ENCODE data around the gene ARRB2. TPM values are rescaled to one million over a fixed set of nuclear protein-coding genes. Genes with fewer than 3 reads are reported as not detected.

The ARRB2 gene
- polyA plus RNA-seq, 1 experiment: 10.7 TPM

DNA sequence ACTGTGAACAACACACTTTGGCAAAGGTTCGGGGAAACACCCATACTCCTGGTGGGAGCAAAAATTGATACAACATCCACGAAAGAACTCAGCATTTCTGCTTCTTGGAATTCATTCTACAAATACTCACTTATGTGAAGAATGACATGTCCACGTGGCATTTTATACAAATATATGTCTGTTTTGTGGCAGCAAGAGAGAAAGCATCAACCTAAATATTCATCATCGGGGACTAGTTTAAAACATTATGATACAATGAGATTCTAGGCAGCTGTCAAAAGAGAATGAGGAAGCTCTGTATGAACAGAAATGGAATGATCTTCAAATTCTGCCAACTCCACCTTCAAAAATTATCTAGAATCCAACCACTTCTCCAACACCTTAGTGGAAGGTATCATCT is 43.3 kb upstream of the ARRB2 start:
- DNase-seq (ENCODE audit: low read depth): no peak
- TF ChIP-seq, protein P1, sequence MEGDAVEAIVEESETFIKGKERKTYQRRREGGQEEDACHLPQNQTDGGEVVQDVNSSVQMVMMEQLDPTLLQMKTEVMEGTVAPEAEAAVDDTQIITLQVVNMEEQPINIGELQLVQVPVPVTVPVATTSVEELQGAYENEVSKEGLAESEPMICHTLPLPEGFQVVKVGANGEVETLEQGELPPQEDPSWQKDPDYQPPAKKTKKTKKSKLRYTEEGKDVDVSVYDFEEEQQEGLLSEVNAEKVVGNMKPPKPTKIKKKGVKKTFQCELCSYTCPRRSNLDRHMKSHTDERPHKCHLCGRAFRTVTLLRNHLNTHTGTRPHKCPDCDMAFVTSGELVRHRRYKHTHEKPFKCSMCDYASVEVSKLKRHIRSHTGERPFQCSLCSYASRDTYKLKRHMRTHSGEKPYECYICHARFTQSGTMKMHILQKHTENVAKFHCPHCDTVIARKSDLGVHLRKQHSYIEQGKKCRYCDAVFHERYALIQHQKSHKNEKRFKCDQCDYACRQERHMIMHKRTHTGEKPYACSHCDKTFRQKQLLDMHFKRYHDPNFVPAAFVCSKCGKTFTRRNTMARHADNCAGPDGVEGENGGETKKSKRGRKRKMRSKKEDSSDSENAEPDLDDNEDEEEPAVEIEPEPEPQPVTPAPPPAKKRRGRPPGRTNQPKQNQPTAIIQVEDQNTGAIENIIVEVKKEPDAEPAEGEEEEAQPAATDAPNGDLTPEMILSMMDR (IDR thresholded peaks at IDR 0.05; ENCODE audit: insufficient read depth, low read depth, low read length): no peak
- ChIA-PET POLR2A (interaction anchor here (0.7 kb wide), 1 partner anchor 1114 kb away, joined by 3 read pairs; no protein-coding TSS in a partner anchor), CTCF (no interaction called here)
- Histone ChIP-seq H3K4me3 (ENCODE audit: low read depth, low read length) (no peak overlapping the region), H3K36me3 (ENCODE audit: control insufficient read depth, insufficient read depth, low read length) (peaks cover 3% of the 10 kb centered on the region; the same call in 1 of the 2 replicates), H3K27me3 (ENCODE audit: control insufficient read depth, insufficient read depth, low read length) (peaks cover 12% of the 10 kb centered on the region)

DNA sequence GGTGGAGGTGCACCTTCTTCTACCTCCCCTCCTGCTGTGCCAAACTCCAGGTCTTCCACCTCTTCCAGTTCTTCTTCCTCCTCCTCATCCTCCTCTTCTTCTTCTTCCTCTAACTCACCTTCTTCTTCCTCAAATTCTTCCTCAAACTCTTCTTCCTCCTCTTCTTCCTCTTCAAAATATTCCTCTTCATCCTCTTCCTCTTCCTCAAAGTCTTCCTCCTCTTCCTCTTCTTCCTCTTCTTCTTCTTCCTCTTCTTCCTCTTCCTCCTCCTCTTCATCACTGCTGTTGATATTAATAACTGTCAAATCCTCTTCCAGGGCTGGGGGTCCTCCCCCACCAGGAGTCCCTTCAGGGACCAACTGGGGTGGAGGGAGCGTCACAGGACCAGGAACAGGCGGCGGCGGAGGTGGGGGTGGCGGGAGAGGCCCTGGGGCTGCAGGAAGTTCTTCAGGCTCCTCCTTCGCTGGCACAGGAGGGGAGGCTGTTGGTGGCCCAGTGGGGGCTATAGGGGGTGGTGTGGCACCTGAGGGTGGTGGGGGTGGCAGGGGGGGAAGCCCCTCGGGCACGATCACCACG is 38.3 kb upstream of the ARRB2 start:
- peaks cover 17% of the 10 kb centered on the region for H3K36me3 ChIP-seq (ENCODE audit: control insufficient read depth, insufficient read depth, low read length)
- CTCF ChIA-PET: no interaction called here
- no peak overlapping the region for H3K4me3 ChIP-seq (ENCODE audit: low read depth, low read length)
- no peak for DNase-seq (ENCODE audit: low read depth)
- H3K27me3 ChIP-seq (ENCODE audit: control insufficient read depth, insufficient read depth, low read length): peaks cover 2% of the 10 kb centered on the region; the same call in 1 of the 2 replicates
- TF ChIP-seq, protein P1 (IDR thresholded peaks at IDR 0.05; ENCODE audit: insufficient read depth, low read depth, low read length): no peak
- POLR2A ChIA-PET: no interaction called here

DNA sequence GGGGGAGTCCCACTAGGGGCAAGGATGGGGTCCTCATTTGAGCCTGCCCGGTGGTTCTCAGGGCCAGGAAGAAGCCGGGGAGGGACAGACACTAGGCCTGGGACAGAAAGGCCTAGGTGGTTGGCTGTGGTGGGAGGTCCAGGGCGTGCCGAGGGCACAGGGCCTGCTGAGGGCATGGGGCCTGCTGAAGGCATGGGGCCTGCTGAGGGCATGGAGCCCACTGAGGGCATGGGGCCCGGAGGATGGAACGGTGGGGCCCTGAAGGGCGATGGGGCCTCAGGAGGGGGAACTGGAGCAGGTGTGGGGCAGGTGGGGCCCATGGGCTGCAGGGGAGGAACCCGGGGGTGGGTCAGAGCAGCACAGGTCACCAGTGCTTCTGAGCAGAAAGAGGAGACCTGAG is 37.7 kb upstream of the ARRB2 start:
- ChIA-PET POLR2A (no interaction called here), CTCF (no interaction called here)
- TF ChIP-seq, protein P1 (IDR thresholded peaks at IDR 0.05; ENCODE audit: insufficient read depth, low read depth, low read length): no peak
- DNase-seq (ENCODE audit: low read depth): no peak
- Histone ChIP-seq H3K4me3 (ENCODE audit: low read depth, low read length) (no peak overlapping the region), H3K36me3 (ENCODE audit: control insufficient read depth, insufficient read depth, low read length) (peaks cover 17% of the 10 kb centered on the region), H3K27me3 (ENCODE audit: control insufficient read depth, insufficient read depth, low read length) (no peaks in the 10 kb centered on the region)

DNA sequence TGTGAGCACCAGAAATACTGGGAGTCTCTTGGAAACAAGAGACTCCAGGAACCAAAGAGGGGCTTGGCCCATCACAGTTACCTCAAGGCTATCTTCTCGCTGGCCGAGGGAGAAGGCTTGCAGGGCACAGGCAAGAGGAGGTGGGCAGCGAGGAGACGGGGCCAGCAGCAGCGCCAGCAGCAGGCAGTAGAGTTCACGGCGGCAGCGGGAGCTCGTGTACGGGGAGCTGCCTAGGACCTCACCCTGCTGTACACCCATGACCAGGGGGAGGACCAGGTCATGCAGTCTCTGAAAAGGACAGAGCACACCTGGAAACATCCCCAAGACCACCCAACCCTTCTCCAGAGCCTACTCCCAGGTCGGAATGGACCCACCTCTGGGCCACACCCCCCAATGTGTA is 37.3 kb upstream of the ARRB2 start:
- DNase-seq (ENCODE audit: low read depth): no peak
- Histone ChIP-seq H3K27me3 (ENCODE audit: control insufficient read depth, insufficient read depth, low read length) (no peaks in the 10 kb centered on the region), H3K4me3 (ENCODE audit: low read depth, low read length) (no peak overlapping the region), H3K36me3 (ENCODE audit: control insufficient read depth, insufficient read depth, low read length) (peaks cover 17% of the 10 kb centered on the region)
- POLR2A ChIA-PET: no interaction called here
- CTCF ChIA-PET: no interaction called here
- TF ChIP-seq, protein P1 (IDR thresholded peaks at IDR 0.05; ENCODE audit: insufficient read depth, low read depth, low read length): no peak

DNA sequence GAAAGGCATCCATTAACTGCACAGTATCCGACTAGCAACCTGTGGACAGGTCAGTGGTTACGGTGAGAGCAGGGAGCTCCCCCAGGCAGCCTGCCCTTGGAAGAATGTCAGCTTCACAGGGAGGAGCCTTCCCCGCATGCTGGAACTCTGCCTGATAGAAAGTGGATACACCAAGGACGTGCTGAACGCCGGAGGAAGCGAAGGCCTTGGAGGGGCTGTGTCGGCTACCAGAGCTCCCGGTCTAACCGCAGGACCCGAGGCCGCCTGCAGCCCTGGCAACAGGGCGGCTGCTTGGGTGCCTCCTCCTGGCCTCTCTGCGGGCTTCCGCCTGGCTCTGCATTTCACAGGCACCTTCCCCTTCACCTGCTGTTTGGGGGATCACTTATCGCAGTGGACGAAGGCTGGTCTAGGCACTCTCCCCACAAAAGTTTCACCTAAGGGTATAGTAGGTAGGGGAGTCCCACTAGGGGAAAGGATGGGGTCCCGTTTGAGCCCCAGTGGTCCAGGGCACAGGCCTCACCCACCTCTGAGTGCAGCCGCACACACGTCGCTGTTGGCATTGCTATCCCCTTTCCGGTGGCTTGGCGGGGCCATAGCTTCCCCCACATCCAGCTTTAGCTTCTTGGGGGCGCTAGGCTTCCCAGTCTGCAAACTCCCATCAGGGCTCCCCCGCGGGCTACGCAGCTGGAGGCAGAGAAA is 36.3 kb upstream of the ARRB2 start:
- Histone ChIP-seq H3K27me3 (ENCODE audit: control insufficient read depth, insufficient read depth, low read length) (no peaks in the 10 kb centered on the region), H3K4me3 (ENCODE audit: low read depth, low read length) (no peak overlapping the region), H3K36me3 (ENCODE audit: control insufficient read depth, insufficient read depth, low read length) (peaks cover 17% of the 10 kb centered on the region)
- TF ChIP-seq, protein P1 (IDR thresholded peaks at IDR 0.05; ENCODE audit: insufficient read depth, low read depth, low read length): no peak
- no peak for DNase-seq (ENCODE audit: low read depth)
- POLR2A ChIA-PET: no interaction called here
- CTCF ChIA-PET: interaction anchor here (1.4 kb wide), 1 partner anchor 107 kb away, joined by 3 read pairs; no protein-coding TSS in a partner anchor

Measured in BJ (cell line).